Stimulated activated naive CD8-positive, alpha-beta T cell treated with anti-CD3 and anti-CD28 coated beads, Interleukin-15, Interleukin-2, amounts not matched to agents 100 ng/mL and 50 ng/mL, for 24 hours (primary cell): Measurements from ENCODE around the gene RBM43.

Source experiments
- H3K27ac Mint-ChIP-seq: one replicate; pipeline ENCODE4 v1.8.0; 2021; ENCODE audit warnings: mild to moderate bottlenecking, mixed read lengths
- H3K27me3 Mint-ChIP-seq: one replicate; pipeline ENCODE4 v1.8.0; 2021; ENCODE audit warnings: mixed read lengths
- H3K36me3 Mint-ChIP-seq: one replicate; pipeline ENCODE4 v1.8.0; 2021; ENCODE audit warnings: low read depth, mixed read lengths
- H3K4me1 Mint-ChIP-seq: one replicate; pipeline ENCODE4 v1.8.0; 2021; ENCODE audit warnings: low read depth, mixed read lengths
- H3K4me3 Mint-ChIP-seq: one replicate; pipeline ENCODE4 v1.8.0; 2021; ENCODE audit warnings: mild to moderate bottlenecking, mixed read lengths
- H3K9me3 Mint-ChIP-seq: one replicate; pipeline ENCODE4 v1.8.0; 2021; ENCODE audit warnings: mixed read lengths

The RBM43 gene

DNA sequence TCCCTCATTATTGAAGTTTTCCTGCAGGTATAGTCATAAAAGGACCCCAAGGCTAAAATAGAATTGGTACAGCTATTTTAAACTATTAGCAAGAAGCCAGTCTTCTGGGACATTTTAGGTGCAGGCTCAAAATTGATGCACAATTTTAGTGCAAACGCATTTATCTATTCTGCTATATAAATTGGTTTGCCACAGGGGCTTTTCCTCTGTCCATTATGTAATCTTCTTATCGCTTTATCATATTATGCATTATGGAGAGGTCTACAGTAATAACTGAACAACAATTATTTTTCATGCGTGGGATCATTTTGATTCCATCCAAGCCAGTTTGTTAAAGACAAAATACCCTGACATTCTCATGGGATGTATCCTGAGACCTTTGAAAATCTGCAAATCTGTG is 54.6 kb downstream of the RBM43 start:
- Mint-ChIP-seq H3K27me3 (no peaks in the 10 kb centered on the region), H3K27ac (no peak overlapping the region), H3K4me1 (no peaks in the 10 kb centered on the region), H3K9me3 (no peaks in the 10 kb centered on the region), H3K4me3 (no peak overlapping the region), H3K36me3 (no peaks in the 10 kb centered on the region)

DNA sequence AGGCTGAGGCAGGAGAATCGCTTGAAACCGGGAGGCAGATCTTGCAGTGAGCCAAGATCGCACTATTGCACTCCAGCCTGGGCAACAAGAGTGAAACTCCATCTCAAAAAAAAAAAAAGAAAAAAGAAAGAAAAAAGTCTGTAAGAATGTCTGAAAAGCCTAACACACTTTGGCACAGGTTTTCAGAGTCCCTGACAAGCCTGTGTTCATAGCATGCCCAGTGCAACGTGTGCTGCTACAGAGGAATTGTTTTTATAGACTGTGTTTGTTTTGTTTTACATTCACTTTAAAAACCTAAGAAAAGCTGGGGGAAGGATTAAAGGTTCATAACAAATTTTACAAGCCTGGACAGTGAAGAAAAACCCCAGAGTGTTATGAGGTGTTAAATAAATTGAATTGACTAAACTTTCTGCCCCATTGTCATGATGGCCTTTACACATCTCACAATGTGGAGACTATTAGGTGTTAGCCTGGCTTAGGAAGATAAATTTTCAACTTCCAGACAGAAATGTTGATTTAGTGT is 55.2 kb downstream of the RBM43 start:
- Mint-ChIP-seq H3K4me3 (no peak overlapping the region), H3K9me3 (no peaks in the 10 kb centered on the region), H3K27ac (no peak overlapping the region), H3K4me1 (no peaks in the 10 kb centered on the region), H3K27me3 (no peaks in the 10 kb centered on the region), H3K36me3 (no peaks in the 10 kb centered on the region)

GRCh38 chr2:151205571-151205970 is 56.1 kb downstream of the RBM43 start:
- no peaks in the 10 kb centered on the region for H3K4me1 Mint-ChIP-seq
- no peaks in the 10 kb centered on the region for H3K27me3 Mint-ChIP-seq

DNA sequence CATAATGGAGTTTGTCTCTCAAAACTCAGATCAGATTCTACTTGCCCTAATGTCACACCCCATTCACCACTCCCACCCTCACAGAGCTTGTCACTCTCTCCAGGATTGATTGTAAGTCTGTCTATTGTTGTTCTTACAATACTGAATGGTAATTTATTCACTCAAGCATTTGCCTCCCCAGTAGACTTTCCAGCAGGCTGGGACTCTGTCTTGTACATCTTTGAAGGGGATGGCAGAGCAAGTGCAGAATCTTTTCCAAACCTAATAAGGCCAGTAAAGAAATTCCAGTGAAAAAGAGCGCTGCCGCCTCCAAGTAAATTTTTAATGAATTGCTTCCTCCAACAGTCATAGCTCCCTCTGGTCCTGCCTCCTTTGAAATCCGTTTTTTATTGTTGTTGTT is 56.9 kb downstream of the RBM43 start:
- H3K9me3 Mint-ChIP-seq = no peaks in the 10 kb centered on the region
- no peaks in the 10 kb centered on the region for H3K27me3 Mint-ChIP-seq
- H3K4me3 Mint-ChIP-seq = no peak overlapping the region
- H3K27ac Mint-ChIP-seq = no peak overlapping the region
- no peaks in the 10 kb centered on the region for H3K36me3 Mint-ChIP-seq
- H3K4me1 Mint-ChIP-seq = no peaks in the 10 kb centered on the region

More at GRCh38 chr2:151205571-151205970, 56.1 kb downstream of the RBM43 start:
- no peaks in the 10 kb centered on the region for H3K36me3 Mint-ChIP-seq
- no peaks in the 10 kb centered on the region for H3K9me3 Mint-ChIP-seq
- no peak overlapping the region for H3K27ac Mint-ChIP-seq
- H3K4me3 Mint-ChIP-seq = no peak overlapping the region

DNA sequence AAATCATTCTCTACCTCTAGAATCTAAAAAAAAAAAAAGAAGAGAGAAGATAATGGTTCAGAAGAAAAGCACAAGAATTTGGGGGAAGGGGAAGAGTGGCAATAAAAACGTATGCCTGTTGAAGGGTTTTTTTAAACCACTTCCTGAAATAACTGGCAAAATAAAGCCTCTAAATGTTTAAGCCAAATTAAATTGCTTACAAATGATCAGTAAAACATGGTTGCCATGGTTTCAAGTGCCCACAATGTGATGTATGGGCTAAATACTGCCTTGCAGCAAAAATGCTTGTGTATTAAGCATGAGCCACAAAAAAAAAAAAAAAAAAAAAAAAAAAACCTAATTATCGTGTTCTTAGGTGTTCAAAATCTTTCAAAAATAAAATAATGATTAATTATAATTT is 60.8 kb downstream of the RBM43 start:
- no peaks in the 10 kb centered on the region for H3K9me3 Mint-ChIP-seq
- no peak overlapping the region for H3K4me3 Mint-ChIP-seq
- H3K27me3 Mint-ChIP-seq = no peaks in the 10 kb centered on the region

DNA sequence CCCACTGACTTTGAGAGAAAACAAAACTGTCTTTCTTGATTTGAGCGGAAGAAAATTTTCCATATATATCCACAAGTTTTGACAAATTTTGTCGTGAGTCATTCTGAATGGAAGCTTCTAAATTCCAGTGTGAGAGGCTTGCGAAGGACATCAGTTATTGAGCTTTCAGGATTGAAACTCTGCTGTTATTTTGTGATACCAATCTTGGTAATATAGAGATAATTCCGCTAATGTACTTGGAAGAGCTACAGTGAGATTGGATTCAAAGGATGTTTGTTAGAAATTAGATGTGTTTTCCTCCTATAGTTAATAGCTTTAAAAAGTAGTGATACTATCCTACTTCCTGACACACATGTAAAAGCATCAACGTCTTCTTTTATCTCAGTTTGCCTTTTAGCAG is 61.4 kb downstream of the RBM43 start:
- Mint-ChIP-seq H3K27ac (no peak overlapping the region), H3K9me3 (no peaks in the 10 kb centered on the region), H3K27me3 (no peaks in the 10 kb centered on the region)

More for the DNA sequence above, 60.8 kb downstream of the RBM43 start:
- no peaks in the 10 kb centered on the region for H3K36me3 Mint-ChIP-seq
- H3K27ac Mint-ChIP-seq = no peak overlapping the region
- no peaks in the 10 kb centered on the region for H3K4me1 Mint-ChIP-seq

DNA sequence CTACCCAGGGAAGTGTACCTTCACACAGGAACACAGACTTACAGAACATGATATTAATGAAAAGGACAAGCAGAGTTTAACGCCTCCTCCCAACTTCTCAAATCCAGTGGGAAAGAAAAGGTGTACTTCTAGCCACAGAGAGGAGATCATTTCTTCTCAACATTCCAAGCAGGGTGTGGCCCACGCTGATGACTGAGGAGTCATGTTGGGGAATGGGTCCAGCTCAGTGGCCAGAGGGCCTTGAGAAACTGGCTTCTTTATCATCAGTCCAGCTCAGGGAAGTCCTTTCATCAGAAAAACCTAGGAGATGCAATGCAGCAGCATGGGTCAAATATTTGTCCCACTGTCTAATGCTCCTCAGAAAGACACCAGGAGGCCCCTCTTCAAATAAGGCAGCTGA is 63.0 kb downstream of the RBM43 start:
- no peaks in the 10 kb centered on the region for H3K36me3 Mint-ChIP-seq
- H3K4me3 Mint-ChIP-seq = no peak overlapping the region
- H3K27me3 Mint-ChIP-seq = no peaks in the 10 kb centered on the region
- no peaks in the 10 kb centered on the region for H3K9me3 Mint-ChIP-seq
- no peaks in the 10 kb centered on the region for H3K4me1 Mint-ChIP-seq
- H3K27ac Mint-ChIP-seq = no peak overlapping the region

More for the DNA sequence above, 61.4 kb downstream of the RBM43 start:
- no peaks in the 10 kb centered on the region for H3K36me3 Mint-ChIP-seq
- H3K4me3 Mint-ChIP-seq = no peak overlapping the region
- H3K4me1 Mint-ChIP-seq = no peaks in the 10 kb centered on the region
